ENCODE results near the gene SRP68.
"Not testable (repeated sequence)": the region's sequence is repeated elsewhere in the genome, so short reads cannot be mapped to it uniquely, and the experiment has no call there.

The SRP68 gene

GRCh38 chr17:76089680-76090516 lies 17.6 kb upstream of the SRP68 start:
- no peak for DNase-seq (ENCODE audit: low read depth in 2 of 2)

- DNase-seq (ENCODE audit: low read depth in 2 of 2), result no peak
Observed at GRCh38 chr17:76088868-76089576, 16.7 kb upstream of the SRP68 start.

- DNase-seq (ENCODE audit: low read depth in 2 of 2), result no peak
Observed at GRCh38 chr17:76088041-76088867, 15.9 kb upstream of the SRP68 start.

- no peak for DNase-seq (ENCODE audit: low read depth in 2 of 2)
Observed at GRCh38 chr17:76087531-76087930, 15.2 kb upstream of the SRP68 start.

GRCh38 chr17:76086384-76086783 lies 14.1 kb upstream of the SRP68 start:
- no peak for DNase-seq (ENCODE audit: low read depth in 2 of 2)

GRCh38 chr17:76085731-76086366 lies 13.5 kb upstream of the SRP68 start:
- DNase-seq (ENCODE audit: low read depth in 2 of 2), result no peak

- no peak for DNase-seq (ENCODE audit: low read depth in 2 of 2)
Observed at GRCh38 chr17:76085066-76085730, 12.9 kb upstream of the SRP68 start.

GRCh38 chr17:76083536-76084182 lies 11.3 kb upstream of the SRP68 start:
- no peak for DNase-seq (ENCODE audit: low read depth in 2 of 2)

GRCh38 chr17:76082326-76083251 lies 10.3 kb upstream of the SRP68 start:
- DNase-seq (ENCODE audit: low read depth in 2 of 2), result no peak

- no peak for DNase-seq (ENCODE audit: low read depth in 2 of 2)
Observed at GRCh38 chr17:76081295-76082210, 9.2 kb upstream of the SRP68 start.

GRCh38 chr17:76080768-76081287 lies 8.5 kb upstream of the SRP68 start:
- no peak for DNase-seq (ENCODE audit: low read depth in 2 of 2)

GRCh38 chr17:76079956-76080767 lies 7.8 kb upstream of the SRP68 start:
- no peak for DNase-seq (ENCODE audit: low read depth in 2 of 2)

- no peak for DNase-seq (ENCODE audit: low read depth in 2 of 2)
Observed at GRCh38 chr17:76079535-76079955, 7.2 kb upstream of the SRP68 start.

GRCh38 chr17:76078860-76079534 lies 6.7 kb upstream of the SRP68 start, which contains the start of gene ZACN:
TSS of gene ZACN (plus strand) at chr17:76079182. CDS start at chr17:76079265, 83 bp downstream.
- DNase-seq (ENCODE audit: low read depth in 2 of 2), result no peak

- DNase-seq (ENCODE audit: low read depth in 2 of 2), result not testable (repeated sequence)
Observed at GRCh38 chr17:76078370-76078769, 6.1 kb upstream of the SRP68 start.

- DNase-seq (ENCODE audit: low read depth in 2 of 2), result no peak
Observed at GRCh38 chr17:76077584-76078110, 5.3 kb upstream of the SRP68 start.
